Nephron progenitor cell (in vitro differentiated cells): ENCODE results near the gene ACSL3.

Experiments
- DNase-seq: peaks from one replicate; pipeline ENCODE4 v3.0.0; 2021
- H3K27ac Mint-ChIP-seq: 2 replicates; pipeline ENCODE4 v1.8.0; 2021; ENCODE audit warnings: mild to moderate bottlenecking, moderate library complexity, mixed read lengths
- H3K27me3 Mint-ChIP-seq: 2 replicates; pipeline ENCODE4 v1.8.0; 2021; ENCODE audit warnings: mild to moderate bottlenecking, low read depth, mixed read lengths; ENCODE audit not compliant: poor library complexity
- H3K36me3 Mint-ChIP-seq: 2 replicates; pipeline ENCODE4 v1.8.0; 2021; ENCODE audit warnings: low read depth, mixed read lengths
- H3K4me1 Mint-ChIP-seq: 2 replicates; pipeline ENCODE4 v1.8.0; 2021; ENCODE audit warnings: mixed read lengths
- H3K4me3 Mint-ChIP-seq: 2 replicates; pipeline ENCODE4 v1.8.0; 2021; ENCODE audit warnings: mild to moderate bottlenecking, moderate library complexity, mixed read lengths
- H3K9me3 Mint-ChIP-seq: 2 replicates; pipeline ENCODE4 v1.8.0; 2021; ENCODE audit warnings: mild to moderate bottlenecking, moderate library complexity, mixed read lengths
- CTCF ChIP-seq: fragments of 200-600 bp; sonication (generic); IDR thresholded peaks from 2 replicates; pipeline ENCODE4 v1.5.0; 2021; ENCODE audit warnings: antibody characterized with exemption

The ACSL3 gene

DNA sequence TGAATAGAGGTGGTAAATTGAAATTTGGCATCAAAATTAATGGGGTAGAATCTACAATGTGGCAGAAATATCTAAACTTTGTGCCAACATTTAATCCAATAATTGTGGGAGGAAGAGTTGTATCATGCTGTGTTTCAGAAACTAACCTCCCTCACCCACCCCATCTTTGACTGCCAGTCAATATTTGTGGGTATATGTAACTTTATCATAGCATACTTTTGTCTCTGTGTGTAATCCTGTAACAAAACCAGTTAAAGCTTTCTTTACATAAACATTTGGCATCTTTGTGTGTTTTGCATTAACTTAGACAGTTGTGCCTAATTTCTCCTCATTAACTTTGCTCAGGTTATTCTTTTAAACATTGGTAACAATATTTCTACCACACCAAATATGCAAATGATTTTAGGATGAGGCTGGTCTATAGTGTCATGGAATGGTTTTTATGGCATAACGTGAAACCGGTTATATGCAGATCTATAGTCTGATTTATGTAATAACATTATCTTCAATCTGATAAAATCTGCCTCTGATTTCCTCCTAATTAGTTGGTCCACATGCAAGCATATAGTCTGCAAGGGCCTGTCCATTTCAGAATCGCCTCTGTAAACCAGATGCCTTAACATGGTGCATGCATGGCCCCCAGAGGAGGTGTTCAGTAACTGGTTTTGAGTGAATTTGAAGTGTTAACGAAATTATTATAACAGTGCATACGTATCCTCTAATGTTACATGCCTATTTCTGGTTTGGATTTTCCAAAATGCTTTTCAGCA, 84.3 kb downstream of the ACSL3 start:
- no peak for TF ChIP-seq CTCF
- no peak overlapping the region for H3K4me3 Mint-ChIP-seq

GRCh38 chr2:222945887-222946286, 85.1 kb downstream of the ACSL3 start:
- Mint-ChIP-seq H3K9me3 (no peaks in the 10 kb centered on the region), H3K27me3 (no peaks in the 10 kb centered on the region), H3K4me1 (peaks cover 10% of the 10 kb centered on the region), H3K4me3 (no peak overlapping the region), H3K36me3 (peaks cover 7% of the 10 kb centered on the region), H3K27ac (peak overlapping the region; percentile 41)
- no peak for TF ChIP-seq CTCF
- no peak for DNase-seq

More for the DNA sequence above, 84.3 kb downstream of the ACSL3 start:
- Mint-ChIP-seq H3K4me1 (peaks cover 7% of the 10 kb centered on the region), H3K27me3 (no peaks in the 10 kb centered on the region), H3K9me3 (no peaks in the 10 kb centered on the region), H3K27ac (no peak overlapping the region), H3K36me3 (peaks cover 7% of the 10 kb centered on the region)
- no peak for DNase-seq

DNA sequence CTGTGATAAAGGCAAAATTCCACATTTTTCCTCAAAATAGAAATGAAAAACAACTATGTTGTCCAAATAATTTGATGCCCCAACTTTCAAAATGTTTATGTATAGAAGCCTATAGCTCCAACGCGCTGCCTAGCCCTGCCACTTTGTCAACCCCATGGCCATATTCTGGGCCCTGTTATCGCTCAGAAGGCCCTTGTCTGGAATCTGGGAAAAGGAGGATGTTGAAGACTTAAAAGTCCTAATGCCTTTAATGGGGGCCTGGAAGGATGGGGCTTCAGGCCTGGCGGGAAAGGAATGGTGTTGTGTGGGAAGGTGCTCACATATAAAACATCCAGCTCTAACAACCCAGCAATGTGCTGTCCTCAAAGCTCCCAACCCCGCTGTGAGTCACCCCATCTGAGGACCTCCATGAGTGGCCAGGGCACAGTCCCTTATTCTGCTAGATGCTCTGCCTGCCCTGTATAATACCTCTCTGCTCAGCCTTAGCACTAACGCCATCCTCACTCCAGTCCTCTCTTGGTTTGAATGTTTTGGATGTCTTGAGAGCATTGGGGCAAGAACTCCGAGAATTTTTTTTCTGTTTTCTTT, 86.0 kb downstream of the ACSL3 start:
- Mint-ChIP-seq H3K27ac (peak overlapping the region; percentile 45), H3K4me3 (no peak overlapping the region), H3K36me3 (peaks cover under 1% of the 10 kb centered on the region), H3K4me1 (peaks cover 13% of the 10 kb centered on the region), H3K27me3 (no peaks in the 10 kb centered on the region), H3K9me3 (no peaks in the 10 kb centered on the region)
- TF ChIP-seq CTCF, result no peak
- DNase-seq, result no peak

DNA sequence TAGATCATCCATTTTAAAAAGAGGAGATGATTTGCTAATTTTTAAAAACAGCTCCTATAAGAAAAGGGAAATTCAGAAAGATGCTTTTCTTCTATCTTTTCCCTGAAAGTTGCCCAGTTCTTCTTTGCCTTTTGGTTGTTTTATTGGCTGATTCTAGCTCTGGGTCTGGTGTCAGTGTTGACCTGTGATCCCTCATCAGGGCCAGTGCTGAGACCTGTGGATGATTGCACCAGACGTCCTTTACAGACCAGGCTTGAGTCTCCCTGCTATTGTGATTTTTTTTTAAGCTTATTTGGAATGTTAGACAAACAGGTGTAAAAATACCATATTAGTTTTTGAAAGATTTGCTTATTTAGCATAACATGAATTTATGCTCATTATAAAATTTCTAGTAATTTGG, 88.2 kb downstream of the ACSL3 start:
- peaks cover 3% of the 10 kb centered on the region for H3K27me3 Mint-ChIP-seq
- TF ChIP-seq CTCF, result no peak
- peaks cover 13% of the 10 kb centered on the region for H3K4me1 Mint-ChIP-seq
- H3K9me3 Mint-ChIP-seq, result no peaks in the 10 kb centered on the region
- no peak for DNase-seq
- H3K4me3 Mint-ChIP-seq, result no peak overlapping the region
- no peaks in the 10 kb centered on the region for H3K36me3 Mint-ChIP-seq
- no peak overlapping the region for H3K27ac Mint-ChIP-seq

- DNase-seq, result no peak
- Mint-ChIP-seq H3K4me1 (peaks cover 13% of the 10 kb centered on the region), H3K9me3 (no peaks in the 10 kb centered on the region), H3K27ac (no peak overlapping the region), H3K4me3 (no peak overlapping the region), H3K27me3 (peaks cover 3% of the 10 kb centered on the region), H3K36me3 (no peaks in the 10 kb centered on the region)
- no peak for TF ChIP-seq CTCF
Observed at GRCh38 chr2:222949690-222950323, 89.0 kb downstream of the ACSL3 start.
